ENCODE measurements around the gene C19orf25.

The C19orf25 gene

GRCh38 chr19:1474765-1475351 is 4.2 kb downstream of the C19orf25 start:
- no peak for DNase-seq

- DNase-seq = no peak
These were observed 4.8 kb downstream of the C19orf25 start for GRCh38 chr19:1474011-1474764.

- no peak for DNase-seq
These were observed 5.7 kb downstream of the C19orf25 start for GRCh38 chr19:1473085-1473851.

GRCh38 chr19:1472231-1473084 is 6.6 kb downstream of the C19orf25 start:
- DNase-seq = no peak

GRCh38 chr19:1471515-1472160 is 7.4 kb downstream of the C19orf25 start:
- DNase-seq = no peak

- DNase-seq = peak in 1 of 2 experiments; percentile 54
These were observed 8.0 kb downstream of the C19orf25 start for GRCh38 chr19:1471010-1471514.

GRCh38 chr19:1470305-1471009 is 8.6 kb downstream of the C19orf25 start:
- DNase-seq = peak; percentile 76 to 82

GRCh38 chr19:1470055-1470304 is 9.0 kb downstream of the C19orf25 start:
- no peak for DNase-seq

- DNase-seq = no peak
These were observed 9.6 kb downstream of the C19orf25 start for GRCh38 chr19:1469255-1470054.

- DNase-seq = peak; percentile 57 to 65
These were observed 10.2 kb downstream of the C19orf25 start for GRCh38 chr19:1468821-1469254.

GRCh38 chr19:1468274-1468820 is 10.7 kb downstream of the C19orf25 start:
- DNase-seq = no peak

GRCh38 chr19:1467490-1468273 is 11.3 kb downstream of the C19orf25 start:
- DNase-seq = no peak

- no peak for DNase-seq
These were observed 11.9 kb downstream of the C19orf25 start for GRCh38 chr19:1467215-1467489.

GRCh38 chr19:1466461-1467214 is 12.4 kb downstream of the C19orf25 start:
- DNase-seq = no peak

GRCh38 chr19:1466018-1466460 is 13.0 kb downstream of the C19orf25 start:
- DNase-seq = no peak

- DNase-seq = peak; percentile 52 to 63
These were observed 13.6 kb downstream of the C19orf25 start for GRCh38 chr19:1465191-1466016.

GRCh38 chr19:1461862-1462261 is 17.2 kb downstream of the C19orf25 start:
- no peak for DNase-seq

Measured in activated CD4-positive, alpha-beta T cell treated with anti-CD3 and anti-CD28 coated beads, Interleukin-2, amount 50 U/mL, for 48 hours (primary cell).